Psoas muscle (tissue), 8 donors: ENCODE measurements around the gene OR10S1. TPM values are rescaled to one million over a fixed set of nuclear protein-coding genes. Genes with fewer than 3 reads are reported as not detected.

Experiments
- ATAC-seq, 4 donors: fragments of 200-7000 bp; cut with Tn5 transposase; one replicate each; pipeline ENCODE4 v1.9.1; 2020; ENCODE audit warnings: moderate library complexity in 3 of 4, mild to moderate bottlenecking in 2 of 4
- DNase-seq, 2 donors: peaks; one replicate each; pipeline ENCODE4 v3.0.0-alpha.2; 2020
- H3K27ac ChIP-seq: fragments of 200-600 bp; one replicate; pipeline ENCODE4 v1.8.0; 2022
- H3K27me3 ChIP-seq, 3 donors: fragments of 200-600 bp in 1 of 3; one replicate each; pipeline versions ENCODE4 v1.6.1 to v1.8.0; 2013 to 2022; ENCODE audit warnings: low read length in 2 of 3, mild to moderate bottlenecking in 2 of 3, moderate library complexity in 1 of 3; ENCODE audit not compliant: insufficient read depth in 3 of 3
- H3K36me3 ChIP-seq, 2 donors: fragments of 200-600 bp in 1 of 2; one replicate each; pipeline versions ENCODE4 v1.6.1 to v1.8.0; 2013 to 2022; ENCODE audit warnings: low read depth in 1 of 2, mild to moderate bottlenecking in 1 of 2, moderate library complexity in 1 of 2; ENCODE audit not compliant: insufficient read depth in 1 of 2
- H3K4me1 ChIP-seq: fragments of 200-600 bp; one replicate; pipeline ENCODE4 v1.8.0; 2022
- H3K4me3 ChIP-seq: fragments of 200-600 bp; one replicate; pipeline ENCODE4 v1.8.0; 2022; ENCODE audit warnings: mild to moderate bottlenecking
- H3K9me3 ChIP-seq: fragments of 200-600 bp; one replicate; pipeline ENCODE4 v1.8.0; 2022
- CTCF ChIP-seq: fragments of 200-600 bp; IDR thresholded peaks from one replicate; pipeline ENCODE4 v1.8.0; 2022; ENCODE audit warnings: antibody characterized with exemption
- WGBS, 3 donors: extraction: QIAGEN DNeasy Blood & Tissue Kit; methylation state at CpG; one replicate each; pipeline versions ENCODE4 v1.1.6 to v1.1.7; 2013; 5-methylcytosine and 5-hydroxymethylcytosine counted together
- intact Hi-C, 2 donors: fragments of 100-400 bp; cut with DNase I; formaldehyde crosslinking; loops; one replicate each; pipeline versions ENCODE4 v1.11.0 to v1.14.2; 2022
- polyA plus RNA-seq, 3 donors: library from polyadenylated mRNA; stranded (reverse); fragments of 200-250 nt; gene quantifications; one replicate each; pipeline ENCODE4 v1.2.3, GENCODE V29; 2013
- total RNA-seq, 4 donors: library from RNA; stranded (reverse); fragmentation: NEBNext Ultra II Directional in 2 of 4; extraction: Animal tissue kit (Norgen Biotek cat#: 25700) in 2 of 4; gene quantifications; one replicate each; pipeline versions ENCODE4 v1.2.1 to v1.2.4, GENCODE V29; 2021 to 2023
- donor health status: healthy with polysubstance abuse.
- donor health status: DM: no; HTN: no; CAD: no; lungs with moderate emphysema.
- donor health status: Bipolar disorder and iron deficiency.
- donor health status: healthy.
- donor health status: DM: yes; HTN: yes; CAD: no.
- donor health status: DM: no; HTN: no; CAD: no.
- donor health status: DM: no; HTN: no; CAD: no.
- donor health status: DM: yes; HTN: yes; CAD: no.

OR10S1 gene
- total and polyA plus RNA-seq, 7 donors: not detected

GRCh38 chr11:123979311-123979710 is 1.7 kb upstream of the OR10S1 start:
- Histone ChIP-seq H3K4me3 (no peak overlapping the region), H3K9me3 (no peaks in the 10 kb centered on the region), H3K4me1 (no peaks in the 10 kb centered on the region), H3K27ac (no peak overlapping the region), H3K36me3 (no peaks in the 10 kb centered on the region), H3K27me3 (no peaks in the 10 kb centered on the region)
- 80 to 93% (median 91%) methylated on average over 4 to 5 of the region's 5 CpGs for WGBS, 3 donors
- DNase-seq (no peak), ATAC-seq (no peak)
- TF ChIP-seq CTCF: no peak
- intact Hi-C loops: no loop called here

GRCh38 chr11:123976770-123977560 is 616 bp downstream of the OR10S1 start:
- Histone ChIP-seq H3K9me3 (no peaks in the 10 kb centered on the region), H3K4me1 (no peaks in the 10 kb centered on the region), H3K36me3 (no peaks in the 10 kb centered on the region), H3K4me3 (no peak overlapping the region), H3K27me3 (no peaks in the 10 kb centered on the region), H3K27ac (no peak overlapping the region)
- ATAC-seq: no peak
- intact Hi-C loops: no loop called here
- TF ChIP-seq CTCF: no peak
- DNase-seq: no peak
- whole genome bisulfite sequencing, 3 donors: 88 to 94% (median 91%) methylated on average over 18 of the region's 18 CpGs

- ATAC-seq (no peak), DNase-seq (no peak)
- no peaks in the 10 kb centered on the region for H3K36me3 ChIP-seq
- no peaks in the 10 kb centered on the region for H3K27me3 ChIP-seq
- no peak overlapping the region for H3K27ac ChIP-seq
- intact Hi-C loops: no loop called here
- TF ChIP-seq CTCF: no peak
- 55 to 78% (median 65%) methylated on average over 1 of the region's 1 CpG for WGBS, 3 donors
- no peaks in the 10 kb centered on the region for H3K9me3 ChIP-seq
- no peaks in the 10 kb centered on the region for H3K4me1 ChIP-seq
- no peak overlapping the region for H3K4me3 ChIP-seq
Measured at GRCh38 chr11:123973816-123974215, 3.8 kb downstream of the OR10S1 start.

- intact Hi-C loops: no loop called here
- TF ChIP-seq CTCF: no peak
Measured at GRCh38 chr11:123956752-123957151, 20.8 kb downstream of the OR10S1 start.

GRCh38 chr11:123945132-123945531 is 32.4 kb downstream of the OR10S1 start:
- Histone ChIP-seq H3K9me3 (no peaks in the 10 kb centered on the region), H3K36me3 (no peaks in the 10 kb centered on the region), H3K27ac (no peak overlapping the region), H3K27me3 (no peaks in the 10 kb centered on the region), H3K4me3 (no peak overlapping the region), H3K4me1 (no peaks in the 10 kb centered on the region)
- ATAC-seq (no peak), DNase-seq (no peak)
- intact Hi-C loops: no loop called here
- no peak for TF ChIP-seq CTCF
- WGBS, 3 donors: 76 to 100% (median 82%) methylated on average over 1 of the region's 1 CpG

More at GRCh38 chr11:123956752-123957151, 20.8 kb downstream of the OR10S1 start:
- DNase-seq (no peak), ATAC-seq (no peak)
- Histone ChIP-seq H3K27me3 (no peaks in the 10 kb centered on the region), H3K9me3 (peaks cover 11% of the 10 kb centered on the region), H3K4me3 (no peak overlapping the region), H3K27ac (no peak overlapping the region), H3K36me3 (no peaks in the 10 kb centered on the region), H3K4me1 (no peaks in the 10 kb centered on the region)
